A673 (cell line): ENCODE data around the gene CHMP1A. TPM values are rescaled to one million over a fixed set of nuclear protein-coding genes. Genes with fewer than 3 reads are reported as not detected.
A peak's percentile ranks its signal among the peaks of the same experiment; 100 is the strongest.
"Not testable (repeated sequence)": the region's sequence is repeated elsewhere in the genome, so short reads cannot be mapped to it uniquely, and the experiment has no call there.

Experiments used
- BruUV-seq: library from RNA; stranded (reverse); fragments of 400-500 nt; replicated peaks from 2 replicates; lab custom pipeline; 2021; lab: Mats Ljungman, UMichigan
- CTCF ChIA-PET: fragments of 300-600 bp; sonication (Branson Sonifier 250); formaldehyde crosslinking; loops from one replicate; lab custom pipeline; 2022; ENCODE audit warnings: antibody characterized with exemption; lab: Charles Lee
- POLR2A ChIA-PET: fragments of 300-600 bp; sonication (Branson Sonifier 250); formaldehyde crosslinking; loops from one replicate; lab custom pipeline; 2022; ENCODE audit warnings: antibody characterized with exemption; ENCODE audit not compliant: low non-redundant PET; lab: Charles Lee
- DNase-seq: peaks from one replicate; pipeline ENCODE4 v3.0.0-alpha.2; 2015; ENCODE audit warnings: low spot score
- H3K27ac ChIP-seq: fragments of 200-600 bp; sonication (generic); 2 replicates; pipeline ENCODE4 v1.5.1; 2016; ENCODE audit warnings: mixed run types, low read depth, mild to moderate bottlenecking, mixed read lengths, antibody characterized with exemption, low read length; ENCODE audit not compliant: poor library complexity, severe bottlenecking
- H3K27me3 ChIP-seq: fragments of 200-600 bp; sonication (generic); replicated peaks from 2 replicates; pipeline ENCODE4 v1.6.1; 2017; ENCODE audit warnings: mixed run types, low read depth, mild to moderate bottlenecking, mixed read lengths, antibody characterized with exemption, low read length; ENCODE audit not compliant: insufficient read depth, poor library complexity
- H3K36me3 ChIP-seq: fragments of 200-600 bp; sonication (generic); 2 replicates; pipeline ENCODE4 v1.6.1; 2016; ENCODE audit warnings: mixed run types, mild to moderate bottlenecking, mixed read lengths, antibody characterized with exemption, low read length; ENCODE audit not compliant: insufficient read depth, poor library complexity, severe bottlenecking
- H3K4me1 ChIP-seq: fragments of 200-600 bp; sonication (generic); 2 replicates; pipeline ENCODE4 v1.6.1; 2017; ENCODE audit warnings: mixed run types, mild to moderate bottlenecking, mixed read lengths, antibody characterized with exemption, low read length; ENCODE audit not compliant: insufficient read depth, poor library complexity, severe bottlenecking
- H3K4me3 ChIP-seq: fragments of 200-600 bp; sonication (generic); 2 replicates; pipeline ENCODE4 v1.5.1; 2016; ENCODE audit warnings: low read depth, mixed run types, mild to moderate bottlenecking, mixed read lengths, low read length; ENCODE audit not compliant: poor library complexity, severe bottlenecking
- H3K9me3 ChIP-seq: fragments of 200-600 bp; sonication (generic); 2 replicates; pipeline ENCODE4 v1.6.1; 2016; ENCODE audit warnings: mixed run types, low read depth, mild to moderate bottlenecking, mixed read lengths, antibody characterized with exemption, low read length; ENCODE audit not compliant: poor library complexity, severe bottlenecking
- EZH2 ChIP-seq: fragments of 200-600 bp; sonication (generic); IDR thresholded peaks from 2 replicates; pipeline ENCODE4 v1.6.1; 2017; ENCODE audit warnings: borderline replicate concordance, low read depth, mild to moderate bottlenecking, mixed read lengths, antibody characterized with exemption, low read length; ENCODE audit not compliant: poor library complexity, severe bottlenecking
- intact Hi-C: fragments of 100-400 bp; cut with micrococcal nuclease; formaldehyde crosslinking; loops from one replicate; pipeline ENCODE4 v1.10.0; 2022; ENCODE audit not compliant: unreplicated experiment
- total RNA-seq: library from RNA; stranded (reverse); gene quantifications from 2 replicates; pipeline ENCODE4 v1.2.3, GENCODE V29; 2021
- TF ChIP-seq, protein P1 (sequence below): fragments of 300-800, 200-600 bp; sonication (generic); conservative IDR thresholded peaks from 2 replicates; pipeline ENCODE4 v1.5.1; 2017; ENCODE audit warnings: low read depth, mild to moderate bottlenecking, antibody characterized with exemption, low read length, moderate library complexity, mixed read lengths

The CHMP1A gene
- total RNA-seq, 1 experiment from 2014 or later = 110 TPM

DNA sequence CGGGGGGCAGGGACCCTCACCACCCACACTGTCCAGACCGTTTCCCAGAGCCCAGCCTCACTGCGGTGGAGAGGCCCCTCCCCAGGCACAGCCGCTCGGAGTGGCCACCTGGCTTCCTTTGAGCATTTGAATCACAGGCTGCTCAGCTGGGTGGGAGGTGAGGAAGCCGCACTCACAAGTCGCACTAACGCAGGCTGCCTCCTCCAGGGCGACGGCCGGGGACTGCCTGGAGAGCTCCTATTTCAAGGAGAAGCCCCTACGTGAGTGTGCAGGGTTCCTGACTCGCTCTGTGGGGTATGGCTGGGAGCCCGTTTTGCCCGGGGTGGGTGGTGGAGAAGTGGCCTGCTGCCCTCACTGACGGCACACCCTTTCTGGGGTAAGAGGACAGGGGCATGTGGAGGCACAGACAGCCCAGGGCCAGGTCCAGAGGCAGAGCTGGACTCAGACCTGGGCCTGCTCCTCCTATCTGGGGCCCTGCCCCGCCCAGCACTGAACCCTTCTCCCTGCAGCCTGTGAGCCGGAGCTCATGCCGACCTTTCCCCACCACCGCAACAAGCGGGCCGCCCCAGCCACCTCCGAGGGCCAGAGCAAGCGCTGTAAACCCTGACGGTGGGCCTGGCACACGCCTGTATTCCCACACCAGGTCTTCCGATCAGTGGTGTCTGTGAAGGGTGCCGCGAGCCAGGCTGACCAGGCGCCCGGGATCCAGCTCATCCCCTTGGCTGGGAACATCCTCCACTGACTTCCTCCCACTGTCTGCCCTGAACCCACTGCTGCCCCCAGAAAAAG, 37.8 kb upstream of the CHMP1A start:
- CTCF ChIA-PET = no interaction called here
- TF ChIP-seq, protein P1, sequence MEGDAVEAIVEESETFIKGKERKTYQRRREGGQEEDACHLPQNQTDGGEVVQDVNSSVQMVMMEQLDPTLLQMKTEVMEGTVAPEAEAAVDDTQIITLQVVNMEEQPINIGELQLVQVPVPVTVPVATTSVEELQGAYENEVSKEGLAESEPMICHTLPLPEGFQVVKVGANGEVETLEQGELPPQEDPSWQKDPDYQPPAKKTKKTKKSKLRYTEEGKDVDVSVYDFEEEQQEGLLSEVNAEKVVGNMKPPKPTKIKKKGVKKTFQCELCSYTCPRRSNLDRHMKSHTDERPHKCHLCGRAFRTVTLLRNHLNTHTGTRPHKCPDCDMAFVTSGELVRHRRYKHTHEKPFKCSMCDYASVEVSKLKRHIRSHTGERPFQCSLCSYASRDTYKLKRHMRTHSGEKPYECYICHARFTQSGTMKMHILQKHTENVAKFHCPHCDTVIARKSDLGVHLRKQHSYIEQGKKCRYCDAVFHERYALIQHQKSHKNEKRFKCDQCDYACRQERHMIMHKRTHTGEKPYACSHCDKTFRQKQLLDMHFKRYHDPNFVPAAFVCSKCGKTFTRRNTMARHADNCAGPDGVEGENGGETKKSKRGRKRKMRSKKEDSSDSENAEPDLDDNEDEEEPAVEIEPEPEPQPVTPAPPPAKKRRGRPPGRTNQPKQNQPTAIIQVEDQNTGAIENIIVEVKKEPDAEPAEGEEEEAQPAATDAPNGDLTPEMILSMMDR = no peak
- no peak for TF ChIP-seq EZH2
- H3K4me3 ChIP-seq = no peak overlapping the region
- peaks cover 6% of the 10 kb centered on the region for H3K4me1 ChIP-seq
- intact Hi-C loops = no loop called here
- no peaks in the 10 kb centered on the region for H3K27me3 ChIP-seq
- POLR2A ChIA-PET = interaction anchor here (0.7 kb wide), 1 partner anchor 12 kb away, joined by 6 read pairs; no protein-coding TSS in a partner anchor
- H3K27ac ChIP-seq = peak overlapping the region; percentile 47
- no peak for DNase-seq
- no TSS peak for BruUV-seq
- peaks cover 65% of the 10 kb centered on the region for H3K36me3 ChIP-seq
- H3K9me3 ChIP-seq = no peaks in the 10 kb centered on the region

DNA sequence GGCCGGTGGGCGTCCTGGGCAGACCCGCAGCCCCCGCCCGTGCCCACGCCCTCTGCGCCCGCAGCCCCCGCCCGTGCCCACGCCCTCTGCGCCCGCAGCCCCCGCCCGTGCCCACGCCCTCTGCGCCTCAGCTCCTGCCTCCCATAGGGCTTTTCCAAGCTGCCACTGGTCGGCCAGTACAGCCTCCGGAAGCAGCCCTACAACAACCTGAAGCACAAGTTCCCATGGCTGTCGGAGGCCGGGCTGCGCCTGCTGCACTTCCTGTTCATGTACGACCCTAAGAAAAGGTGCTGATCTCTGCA, 37.2 kb upstream of the CHMP1A start:
- peaks cover 69% of the 10 kb centered on the region for H3K36me3 ChIP-seq
- POLR2A ChIA-PET = interaction anchor here (0.7 kb wide), 1 partner anchor 12 kb away, joined by 6 read pairs; no protein-coding TSS in a partner anchor
- BruUV-seq = not testable (repeated sequence)

DNA sequence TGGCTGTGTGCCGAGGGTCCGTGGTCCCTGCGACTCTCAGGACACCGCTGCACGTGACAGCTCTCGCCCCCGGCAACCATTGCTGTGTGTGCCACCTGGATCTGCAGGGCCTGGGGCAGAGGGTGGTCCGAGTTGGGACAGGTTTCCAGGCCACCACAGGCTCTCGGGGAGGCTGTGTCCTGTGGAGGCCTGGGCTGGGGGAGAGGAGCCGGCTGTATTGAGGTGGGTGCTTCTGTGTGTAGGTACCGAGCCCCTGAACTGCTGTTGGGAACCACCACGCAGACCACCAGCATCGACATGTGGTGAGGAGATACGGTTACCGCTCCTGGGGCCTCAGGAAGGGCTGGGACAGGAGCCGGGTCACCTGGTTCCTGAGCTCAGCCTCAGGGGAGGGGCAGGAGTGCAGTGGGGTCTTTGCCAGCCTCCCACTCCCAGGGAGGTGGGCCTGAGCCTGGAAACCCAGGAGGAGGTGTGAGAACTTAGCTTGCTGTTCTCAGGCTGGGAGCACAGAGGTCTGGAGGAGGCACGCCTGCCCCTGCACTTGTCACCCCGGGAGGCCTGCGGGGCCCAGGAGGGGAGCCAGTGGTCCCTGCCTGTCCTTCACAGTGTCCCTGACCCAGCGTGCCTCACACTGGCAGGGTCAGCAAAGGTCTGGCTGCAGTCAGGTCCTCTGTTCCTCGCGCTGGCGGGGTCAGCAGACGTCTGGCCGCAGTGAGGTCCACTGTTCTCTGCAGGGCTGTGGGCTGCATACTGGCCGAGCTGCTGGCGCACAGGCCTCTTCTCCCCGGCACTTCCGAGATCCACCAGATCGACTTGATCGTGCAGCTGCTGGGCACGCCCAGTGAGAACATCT, 36.6 kb upstream of the CHMP1A start:
- POLR2A ChIA-PET = interaction anchor here (0.7 kb wide), 1 partner anchor 11 kb away, joined by 6 read pairs; no protein-coding TSS in a partner anchor
- Histone ChIP-seq H3K4me3 (no peak overlapping the region), H3K27me3 (no peaks in the 10 kb centered on the region), H3K36me3 (peaks cover 74% of the 10 kb centered on the region), H3K4me1 (no peaks in the 10 kb centered on the region), H3K9me3 (no peaks in the 10 kb centered on the region), H3K27ac (no peak overlapping the region)
- no peak for TF ChIP-seq EZH2
- TF ChIP-seq, protein P1 = no peak
- BruUV-seq = no TSS peak
- CTCF ChIA-PET = no interaction called here
- no peak for DNase-seq
- intact Hi-C loops = no loop called here

More for the DNA sequence above, 37.2 kb upstream of the CHMP1A start:
- H3K4me1 ChIP-seq, CTCF ChIA-PET, DNase-seq, intact Hi-C loops, H3K27ac ChIP-seq, H3K9me3 ChIP-seq, H3K27me3 ChIP-seq, H3K4me3 ChIP-seq: not testable (repeated sequence)
